Measurements from ENCODE around the gene CUL5.

DNA sequence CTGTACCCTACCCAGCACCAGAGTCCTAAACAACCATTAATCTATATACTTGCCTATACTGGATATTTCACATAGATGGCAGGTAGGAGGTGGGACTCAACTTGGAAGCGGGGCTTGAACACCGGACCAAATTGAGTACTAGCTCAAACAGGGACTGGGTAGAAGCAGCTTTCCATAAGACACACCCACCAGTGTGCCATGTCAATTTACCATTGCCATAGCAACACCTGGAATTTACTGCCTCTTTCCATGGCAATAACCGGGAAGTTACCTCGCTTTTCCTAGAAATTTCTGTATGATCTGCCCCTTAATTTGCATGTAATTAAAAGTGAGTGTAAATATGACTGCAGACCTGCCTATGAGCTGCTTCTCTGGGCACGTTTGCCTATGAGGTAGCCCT, 38.6 kb upstream of the CUL5 start:
- TF ChIP-seq CTCF (IDR thresholded peaks at IDR 0.05) (no peak), POLR2AphosphoS5 (IDR thresholded peaks at IDR 0.05) (no peak), POLR2A (IDR thresholded peaks at IDR 0.05) (no peak), EP300 (IDR thresholded peaks at IDR 0.05) (no peak)
